H1 (cell line): Measurements from ENCODE around the gene TK1. TPM values are rescaled to one million over a fixed set of nuclear protein-coding genes. Genes with fewer than 3 reads are reported as not detected.

Source experiments
- CTCF ChIA-PET: fragments of 300-600 bp; sonication (Branson Sonifier 250); formaldehyde crosslinking; loops from one replicate; lab custom pipeline; 2021; ENCODE audit not compliant: partially characterized antibody; lab: Charles Lee
- POLR2A ChIA-PET: fragments of 300-600 bp; sonication (Branson Sonifier 250); formaldehyde crosslinking; loops from one replicate; lab custom pipeline; 2021; ENCODE audit warnings: inconsistent platforms; ENCODE audit not compliant: partially characterized antibody; lab: Charles Lee
- DNase-seq, 2 experiments: peaks; one replicate each; pipeline versions ENCODE4 v3.0.0 to v3.0.0-alpha.2; 2010 to 2022; ENCODE audit warnings: low spot score in 2 of 2, low read depth in 1 of 2, mixed read lengths in 1 of 2
- FAIRE-seq: peaks from 2 replicates; lab custom pipeline; 2011; peaks lifted over from hg19 to GRCh38; lab: Jason Lieb, UNC
- H2AFZ ChIP-seq: 2 replicates; pipeline ENCODE4 v1.8.1; 2012; ENCODE audit warnings: low read length, inconsistent platforms
- H2AK5ac ChIP-seq: 2 replicates; pipeline ENCODE4 v1.6.1; 2013; ENCODE audit warnings: low read depth, low read length
- H2BK120ac ChIP-seq: replicated peaks from 2 replicates; pipeline ENCODE3; 2013; ENCODE audit warnings: low read depth, low read length, inconsistent platforms
- H2BK12ac ChIP-seq: 2 replicates; pipeline ENCODE4 v1.6.1; 2013; ENCODE audit warnings: low read depth, low read length
- H2BK15ac ChIP-seq: 2 replicates; pipeline ENCODE4 v1.6.1; 2013; ENCODE audit warnings: low read length
- H2BK20ac ChIP-seq: 2 replicates; pipeline ENCODE4 v1.6.1; 2013; ENCODE audit warnings: low read length
- H2BK5ac ChIP-seq: 2 replicates; pipeline ENCODE4 v1.6.1; 2013; ENCODE audit warnings: low read depth, low read length
- H3K14ac ChIP-seq: 2 replicates; pipeline ENCODE4 v1.6.1; 2013; ENCODE audit warnings: inconsistent platforms; ENCODE audit not compliant: insufficient read length
- H3K18ac ChIP-seq: 2 replicates; pipeline ENCODE4 v1.6.1; 2013; ENCODE audit warnings: low read length; ENCODE audit errors: extremely low read depth
- H3K23ac ChIP-seq: 2 replicates; pipeline ENCODE4 v1.6.1; 2013; ENCODE audit warnings: inconsistent platforms; ENCODE audit not compliant: insufficient read length
- H3K23me2 ChIP-seq: 2 replicates; pipeline ENCODE4 v1.6.1; 2013; ENCODE audit warnings: low read depth, low read length
- H3K27ac ChIP-seq: 2 replicates; pipeline ENCODE4 v1.6.1; 2011; ENCODE audit warnings: low read depth, low read length, inconsistent platforms
- H3K27me3 ChIP-seq, 4 experiments: replicated peaks in 1 of 4; 1 replicate in 1 of 4; 2 replicates in 3 of 4; pipeline versions ENCODE4 v1.6.1 to v1.8.1; 2011 to 2013; ENCODE audit warnings: low read length in 3 of 4, mild to moderate bottlenecking in 3 of 4, inconsistent platforms in 2 of 4, mixed read lengths in 2 of 4, moderate library complexity in 1 of 4; ENCODE audit not compliant: control insufficient read depth in 3 of 4, insufficient read depth in 3 of 4; ENCODE audit errors: extremely low read depth in 1 of 4
- H3K36me3 ChIP-seq, 4 experiments: 2 replicates each; pipeline versions ENCODE4 v1.6.1 to v1.8.1; 2011 to 2013; ENCODE audit warnings: mild to moderate bottlenecking in 4 of 4, low read length in 3 of 4, moderate library complexity in 2 of 4, control low read depth in 1 of 4, inconsistent platforms in 1 of 4; ENCODE audit not compliant: insufficient read depth in 4 of 4, control insufficient read depth in 2 of 4
- H3K4ac ChIP-seq: replicated peaks from 2 replicates; pipeline ENCODE3; 2013; ENCODE audit warnings: low read length, low read depth, mixed read lengths, inconsistent platforms; ENCODE audit not compliant: insufficient read length
- H3K4me1 ChIP-seq, 4 experiments: replicated peaks in 1 of 4; 1 replicate in 1 of 4; 2 replicates in 3 of 4; pipeline versions ENCODE4 v1.6.1 to v1.8.1; 2011 to 2013; ENCODE audit warnings: low read length in 3 of 4, inconsistent platforms in 2 of 4, mixed read lengths in 1 of 4; ENCODE audit not compliant: insufficient read depth in 4 of 4, control insufficient read depth in 3 of 4
- H3K4me2 ChIP-seq, 2 experiments: 2 replicates each; pipeline versions ENCODE4 v1.6.1 to v1.8.1; 2011 to 2013; ENCODE audit warnings: low read depth in 2 of 2, low read length in 2 of 2, control low read depth in 1 of 2, inconsistent platforms in 1 of 2, mild to moderate bottlenecking in 1 of 2; ENCODE audit not compliant: insufficient read depth in 1 of 2
- H3K4me3 ChIP-seq, 4 experiments: fragments of 200-600, 300-600 bp in 1 of 4; sonication (generic), shearing (Covaris generic), sonication (Bioruptor Twin) in 1 of 4; 2 replicates each; pipeline versions ENCODE4 v1.5.1 to v1.8.1; 2011 to 2016; ENCODE audit warnings: low read length in 4 of 4, low read depth in 3 of 4, control low read depth in 2 of 4, inconsistent platforms in 2 of 4, mild to moderate bottlenecking in 2 of 4, mixed read lengths in 1 of 4, moderate library complexity in 1 of 4; ENCODE audit not compliant: insufficient read depth in 2 of 4; ENCODE audit errors: extremely low read depth in 1 of 4
- H3K56ac ChIP-seq: replicated peaks from 2 replicates; pipeline ENCODE3; 2013; ENCODE audit warnings: low read depth, mild to moderate bottlenecking, mixed read lengths, low read length, inconsistent platforms; ENCODE audit not compliant: insufficient read length
- H3K79me1 ChIP-seq: 2 replicates; pipeline ENCODE4 v1.6.1; 2013; ENCODE audit warnings: low read depth, low read length, control low read depth
- H3K79me2 ChIP-seq, 2 experiments: 2 replicates each; pipeline versions ENCODE4 v1.6.1 to v1.8.1; 2012 to 2013; ENCODE audit warnings: low read length in 2 of 2, mild to moderate bottlenecking in 2 of 2, inconsistent platforms in 1 of 2; ENCODE audit not compliant: insufficient read depth in 2 of 2, control insufficient read depth in 1 of 2
- H3K9ac ChIP-seq, 4 experiments: replicated peaks in 1 of 4; 1 replicate in 1 of 4; 2 replicates in 3 of 4; pipeline versions ENCODE4 v1.6.1 to v1.8.1; 2011 to 2013; ENCODE audit warnings: low read depth in 3 of 4, low read length in 3 of 4, control low read depth in 2 of 4, mild to moderate bottlenecking in 2 of 4, moderate library complexity in 2 of 4, inconsistent platforms in 1 of 4; ENCODE audit errors: extremely low read depth in 1 of 4
- H3K9me3 ChIP-seq, 2 experiments: 2 replicates each; pipeline versions ENCODE4 v1.6.1 to v1.8.1; 2012 to 2013; ENCODE audit warnings: mild to moderate bottlenecking in 2 of 2, moderate library complexity in 2 of 2, control low read depth in 1 of 2, inconsistent platforms in 1 of 2, low read depth in 1 of 2, low read length in 1 of 2, mixed read lengths in 1 of 2; ENCODE audit not compliant: insufficient read depth in 2 of 2
- H4K20me1 ChIP-seq, 2 experiments: replicated peaks in 1 of 2; 2 replicates each; pipeline versions ENCODE3 to v1.8.1; 2011 to 2013; ENCODE audit warnings: inconsistent platforms in 2 of 2, low read length in 2 of 2, mild to moderate bottlenecking in 1 of 2; ENCODE audit not compliant: insufficient read depth in 2 of 2, control insufficient read depth in 1 of 2
- H4K5ac ChIP-seq: 2 replicates; pipeline ENCODE4 v1.6.1; 2013; ENCODE audit warnings: low read length, low read depth, mixed read lengths, inconsistent platforms; ENCODE audit not compliant: insufficient read length
- H4K8ac ChIP-seq: 2 replicates; pipeline ENCODE4 v1.8.0; 2013; ENCODE audit warnings: mild to moderate bottlenecking, moderate library complexity, low read length, inconsistent platforms; ENCODE audit not compliant: insufficient read depth; ENCODE audit errors: extremely low read depth
- H4K91ac ChIP-seq: replicated peaks from 2 replicates; pipeline ENCODE3; 2013; ENCODE audit warnings: low read length, mixed read lengths, inconsistent platforms; ENCODE audit not compliant: insufficient read length
- BRCA1 ChIP-seq: IDR thresholded peaks from 2 replicates; pipeline ENCODE4 v1.6.1; 2012; ENCODE audit warnings: low read depth, low read length, improper control_type of control experiment
- CREB1 ChIP-seq: IDR thresholded peaks from 2 replicates; pipeline ENCODE4 v1.6.1; 2012; ENCODE audit warnings: inconsistent platforms
- HDAC6 ChIP-seq: IDR thresholded peaks from one replicate; pipeline ENCODE4 v1.7.1; 2012; ENCODE audit warnings: low read depth, mild to moderate bottlenecking, inconsistent platforms, low read length, moderate library complexity
- SP1 ChIP-seq: IDR thresholded peaks from 2 replicates; pipeline ENCODE4 v1.6.1; 2011; ENCODE audit warnings: low read depth, low read length
- TCF12 ChIP-seq: IDR thresholded peaks from 2 replicates; pipeline ENCODE4 v1.6.1; 2011; ENCODE audit warnings: low read depth, mild to moderate bottlenecking, low read length
- WGBS, 2 experiments: shearing (Covaris generic) in 1 of 2; methylation state at CpG; one replicate each; pipeline versions ENCODE4 v1.1.6 to v1.1.7; 2013 to 2015; ENCODE audit warnings: low lambda C conversion rate in 2 of 2, mixed read lengths in 2 of 2, inconsistent platforms in 1 of 2, low coverage in 1 of 2, missing lambda C conversion rate in 1 of 2; ENCODE audit not compliant: insufficient replicate concordance in 2 of 2, insufficient coverage in 1 of 2, insufficient read length in 1 of 2; ENCODE audit errors: extremely low coverage in 1 of 2, missing lambda C conversion rate in 1 of 2; 5-methylcytosine and 5-hydroxymethylcytosine counted together
- polyA plus RNA-seq, 7 experiments: library from polyadenylated mRNA; depleted of rRNA in 3 of 7; stranded (reverse) in 5 of 7; unstranded in 2 of 7; fragments of >200 nt in 5 of 7; fragments of 200-250 nt in 2 of 7; gene quantifications; 1 replicate in 5 of 7; 2 replicates in 1 of 7; 4 replicates in 1 of 7; pipeline versions ENCODE4 v1.2.1 to v1.2.3, GENCODE V29; 2011 to 2013; ENCODE audit warnings: missing spikeins in 2 of 7, mixed read lengths in 2 of 7
- total RNA-seq: library from RNA; stranded (reverse); fragmentation: NEBNext Ultra II Directional; extraction: Animal tissue kit (Norgen Biotek cat#: 25700); gene quantifications from 2 replicates; pipeline ENCODE4 v1.2.1, GENCODE V29; 2021

Gene TK1
- total and polyA plus RNA-seq, 2 of the 8 experiments (the other 6 are each of a cell fraction or from before 2014, with no cell fraction given): 66.9 to 147 TPM

DNA sequence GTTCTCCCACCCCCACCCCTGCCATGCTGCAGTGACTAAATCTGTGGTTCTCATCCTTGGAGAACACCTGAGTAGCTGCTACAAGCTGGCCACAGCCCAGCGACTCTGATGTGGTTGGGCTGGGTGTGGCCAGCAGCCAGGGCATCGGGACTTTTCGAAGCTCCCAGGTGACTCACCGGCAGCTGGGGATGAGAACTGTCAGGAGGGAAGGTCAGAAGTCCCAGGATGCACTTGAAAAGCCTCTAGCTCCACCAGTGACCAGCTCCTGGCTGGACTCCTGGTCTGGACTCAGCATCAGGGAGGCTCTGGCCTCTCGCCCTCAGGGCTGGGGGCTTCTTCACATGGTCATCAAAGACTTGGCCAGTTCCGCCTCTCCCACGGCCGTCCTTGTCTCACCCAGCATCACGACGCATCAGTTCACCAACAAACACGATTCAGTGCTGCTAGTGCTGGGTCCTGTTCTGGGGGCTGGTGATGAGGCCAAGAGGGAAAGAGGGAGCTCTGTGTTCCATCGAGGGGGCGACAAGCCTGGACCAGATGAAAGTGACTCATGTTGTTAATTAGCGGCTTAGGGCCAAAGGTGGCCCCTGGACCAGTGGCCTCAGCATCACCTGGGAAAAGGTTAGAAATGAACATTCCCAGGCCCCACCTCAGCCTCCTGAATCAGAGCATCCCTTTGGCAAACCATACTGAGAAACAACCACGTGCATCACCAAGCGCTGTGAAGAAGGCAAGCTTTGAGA is 44.6 kb downstream of the TK1 start:
- H2BK20ac ChIP-seq: no peak overlapping the region
- 0 out of 7 replicates have a peak, but pooled peaks cover 0 to 2% (median 0%) of the 10 kb centered on the region in 4 experiments for H3K27me3 ChIP-seq
- no peak overlapping the region for H2BK5ac ChIP-seq
- H2BK15ac ChIP-seq: no peak overlapping the region
- POLR2A ChIA-PET: interaction anchor here (0.9 to 6.2 kb wide), 7 partner anchors 10 to 84 kb away, joined by 3 to 40 read pairs (median 4); partner anchors contain the start of genes AFMID, TK1 and TMC6
- H3K9me3 ChIP-seq: no peaks in the 10 kb centered on the region
- FAIRE-seq (no peak), DNase-seq (no peak)
- no peak overlapping the region for H3K4me2 ChIP-seq
- CTCF ChIA-PET: interaction anchor here (0.6 to 1.8 kb wide), 11 partner anchors 14 to 1557 kb away, joined by 3 to 14 read pairs (median 3); partner anchors contain the start of gene TMC6
- H2BK120ac ChIP-seq: no peak overlapping the region
- H3K18ac ChIP-seq: no peak overlapping the region
- H3K23me2 ChIP-seq: peaks cover 2% of the 10 kb centered on the region; the same call in 1 of the 2 replicates
- H3K36me3 ChIP-seq: no peaks in the 10 kb centered on the region
- H4K91ac ChIP-seq: no peak overlapping the region
- H4K8ac ChIP-seq: no peak overlapping the region; the same call in 1 of the 2 replicates
- no peaks in the 10 kb centered on the region for H3K79me1 ChIP-seq
- WGBS, 2 experiments: 90% methylated on average over 15 of the region's 16 CpGs; no CpG with 5 or more reads in 1 of the 2 experiments
- H3K14ac ChIP-seq: no peak overlapping the region
- no peak overlapping the region for H3K27ac ChIP-seq
- H3K79me2 ChIP-seq: no peaks in the 10 kb centered on the region
- no peak overlapping the region for H4K5ac ChIP-seq
- no peak overlapping the region for H3K56ac ChIP-seq
- no peak overlapping the region for H2AK5ac ChIP-seq
- H4K20me1 ChIP-seq: peaks cover 0 to 3% of the 10 kb centered on the region in 2 experiments
- H3K9ac ChIP-seq: no peak overlapping the region
- no peak overlapping the region for H2BK12ac ChIP-seq
- peaks cover 0 to 6% (median 5%) of the 10 kb centered on the region in 4 experiments; a peak in 3 of 7 replicates for H3K4me1 ChIP-seq
- no peak overlapping the region for H3K23ac ChIP-seq
- no peak overlapping the region for H2AFZ ChIP-seq
- no peak overlapping the region for H3K4me3 ChIP-seq
- no peak overlapping the region for H3K4ac ChIP-seq
- no peak for TF ChIP-seq SP1
- TF ChIP-seq CREB1: no peak
- TF ChIP-seq HDAC6: no peak
- TF ChIP-seq TCF12: no peak
- TF ChIP-seq BRCA1: no peak
